Vagina (tissue), 2 donors: ENCODE data around the gene SRA1.

Source experiments
- CTCF ChIP-seq, 3 experiments: fragments of 450-650 bp in 2 of 3; fragments of 200-600 bp in 1 of 3; sonication (generic) in 1 of 3; IDR thresholded peaks; one replicate each; pipeline ENCODE4 v1.5.1; 2017 to 2019; ENCODE audit warnings: antibody characterized with exemption in 3 of 3, mild to moderate bottlenecking in 2 of 3, moderate library complexity in 2 of 3
- POLR2A ChIP-seq, 2 donors: fragments of 450-650 bp; IDR thresholded peaks; one replicate each; pipeline ENCODE4 v1.6.1; 2017; ENCODE audit warnings: antibody characterized with exemption in 2 of 2, mild to moderate bottlenecking in 2 of 2, moderate library complexity in 2 of 2
- POLR2AphosphoS5 ChIP-seq, 2 donors: sonication (generic); formaldehyde crosslinking; IDR thresholded peaks; one replicate each; pipeline ENCODE4 v1.9.0; 2017; ENCODE audit warnings: antibody characterized with exemption in 2 of 2, mild to moderate bottlenecking in 2 of 2, low read depth in 1 of 2; ENCODE audit not compliant: insufficient read depth in 1 of 2

GRCh38 chr5:140548300-140548688, 9.0 kb downstream of the SRA1 start:
- TF ChIP-seq CTCF (IDR thresholded peaks at IDR 0.05) = no peak
- no peak for TF ChIP-seq POLR2A (IDR thresholded peaks at IDR 0.05)
- peak in 1 of 2 donors; percentile 36 for TF ChIP-seq POLR2AphosphoS5 (IDR thresholded peaks at IDR 0.05; ENCODE audit: insufficient read depth in 1 of 2, low read depth in 1 of 2)
